HepG2 (cell line): ENCODE data around the gene METRN. TPM values are rescaled to one million over a fixed set of nuclear protein-coding genes. Genes with fewer than 3 reads are reported as not detected.

Source experiments
- ATRX ChIP-seq: sonication (generic); formaldehyde crosslinking; IDR thresholded peaks from 2 replicates; pipeline ENCODE4 v1.4.0; 2020; ENCODE audit warnings: missing genetic modification reagents, borderline replicate concordance
- BHLHE40 ChIP-seq: IDR thresholded peaks from 2 replicates; pipeline ENCODE4 v1.6.1; 2011; ENCODE audit warnings: low read length, improper control_type of control experiment
- ERF ChIP-seq: IDR thresholded peaks from 2 replicates; pipeline ENCODE4 v1.6.1; 2018; ENCODE audit warnings: missing biosample characterization, missing genetic modification reagents
- FOSL1 ChIP-seq: sonication (generic); formaldehyde crosslinking; IDR thresholded peaks from 2 replicates; pipeline ENCODE4 v1.9.0; 2021; ENCODE audit warnings: missing genetic modification reagents, borderline replicate concordance
- GATAD2A ChIP-seq: IDR thresholded peaks from 2 replicates; pipeline ENCODE4 v1.6.1; 2016
- ONECUT2 ChIP-seq: sonication (generic); formaldehyde crosslinking; IDR thresholded peaks from 2 replicates; pipeline ENCODE4 v1.4.0; 2020; ENCODE audit warnings: missing genetic modification reagents
- SIN3A ChIP-seq: IDR thresholded peaks from 2 replicates; pipeline ENCODE4 v1.6.1; 2011; ENCODE audit warnings: low read depth, mild to moderate bottlenecking, control low read depth, low read length, borderline replicate concordance
- ZNF33A ChIP-seq: sonication (generic); formaldehyde crosslinking; IDR thresholded peaks from 2 replicates; pipeline ENCODE4 v1.5.1; 2020; ENCODE audit warnings: missing genetic modification reagents, mild to moderate bottlenecking, moderate library complexity, borderline replicate concordance
- ZNF354B ChIP-seq: sonication (generic); formaldehyde crosslinking; IDR thresholded peaks from 2 replicates; pipeline ENCODE4 v1.8.0; 2022; ENCODE audit warnings: mild to moderate bottlenecking, missing genetic modification reagents
- ZNF501 ChIP-seq: sonication (generic); formaldehyde crosslinking; IDR thresholded peaks from 2 replicates; pipeline ENCODE4 v1.5.1; 2020; ENCODE audit warnings: mild to moderate bottlenecking, moderate library complexity, missing genetic modification reagents
- ZNF552 ChIP-seq: sonication (generic); formaldehyde crosslinking; IDR thresholded peaks from 2 replicates; pipeline ENCODE4 v1.9.0; 2022; ENCODE audit warnings: missing genetic modification reagents, mild to moderate bottlenecking, borderline replicate concordance
- ZNF557 ChIP-seq: sonication (generic); formaldehyde crosslinking; IDR thresholded peaks from 2 replicates; pipeline ENCODE4 v1.4.0; 2020; ENCODE audit warnings: missing genetic modification reagents
- polyA plus RNA-seq, 8 experiments: library from polyadenylated mRNA; depleted of rRNA in 3 of 8; stranded (reverse) in 7 of 8; unstranded in 1 of 8; fragments of >200 nt; fragmentation: Illumina TruSeq in 4 of 8; extraction: Trizol in 4 of 8; gene quantifications; 2 replicates each; pipeline versions ENCODE4 v1.2.1 to v1.2.3, GENCODE V29; 2011 to 2016; ENCODE audit warnings: low read depth in 4 of 8, missing spikeins in 1 of 8, mixed read lengths in 1 of 8; ENCODE audit not compliant: insufficient read depth in 1 of 8
- total RNA-seq, 5 experiments: library from RNA; depleted of rRNA; stranded (reverse); fragments of >200 nt; fragmentation: Illumina TruSeq; extraction: Trizol; gene quantifications; 2 replicates each; pipeline ENCODE4 v1.2.3, GENCODE V29; 2016; ENCODE audit warnings: low read depth in 1 of 5
- TF ChIP-seq, protein P1 (sequence below): IDR thresholded peaks from 2 replicates; pipeline ENCODE4 v1.6.1; 2016; ENCODE audit warnings: mild to moderate bottlenecking
- TF ChIP-seq, protein P2 (sequence below): sonication (generic); formaldehyde crosslinking; IDR thresholded peaks from one replicate; pipeline ENCODE4 v1.5.1; 2020; ENCODE audit warnings: mild to moderate bottlenecking, missing genetic modification reagents; ENCODE audit errors: not compliant biosample characterization
- TF ChIP-seq, protein P3 (sequence below): sonication (generic); formaldehyde crosslinking; IDR thresholded peaks from 2 replicates; pipeline ENCODE4 v1.4.0; 2020; ENCODE audit warnings: missing genetic modification reagents; ENCODE audit errors: not compliant biosample characterization
- TF ChIP-seq, protein P4 (sequence below): sonication (generic); formaldehyde crosslinking; conservative IDR thresholded peaks from 2 replicates; pipeline ENCODE4 v1.4.0; 2020; ENCODE audit warnings: missing genetic modification reagents

METRN gene
- total and polyA plus RNA-seq, 2 of the 13 experiments (the other 11 are each of a cell fraction or from before 2014, with no cell fraction given): 25.5 to 46.1 TPM

DNA sequence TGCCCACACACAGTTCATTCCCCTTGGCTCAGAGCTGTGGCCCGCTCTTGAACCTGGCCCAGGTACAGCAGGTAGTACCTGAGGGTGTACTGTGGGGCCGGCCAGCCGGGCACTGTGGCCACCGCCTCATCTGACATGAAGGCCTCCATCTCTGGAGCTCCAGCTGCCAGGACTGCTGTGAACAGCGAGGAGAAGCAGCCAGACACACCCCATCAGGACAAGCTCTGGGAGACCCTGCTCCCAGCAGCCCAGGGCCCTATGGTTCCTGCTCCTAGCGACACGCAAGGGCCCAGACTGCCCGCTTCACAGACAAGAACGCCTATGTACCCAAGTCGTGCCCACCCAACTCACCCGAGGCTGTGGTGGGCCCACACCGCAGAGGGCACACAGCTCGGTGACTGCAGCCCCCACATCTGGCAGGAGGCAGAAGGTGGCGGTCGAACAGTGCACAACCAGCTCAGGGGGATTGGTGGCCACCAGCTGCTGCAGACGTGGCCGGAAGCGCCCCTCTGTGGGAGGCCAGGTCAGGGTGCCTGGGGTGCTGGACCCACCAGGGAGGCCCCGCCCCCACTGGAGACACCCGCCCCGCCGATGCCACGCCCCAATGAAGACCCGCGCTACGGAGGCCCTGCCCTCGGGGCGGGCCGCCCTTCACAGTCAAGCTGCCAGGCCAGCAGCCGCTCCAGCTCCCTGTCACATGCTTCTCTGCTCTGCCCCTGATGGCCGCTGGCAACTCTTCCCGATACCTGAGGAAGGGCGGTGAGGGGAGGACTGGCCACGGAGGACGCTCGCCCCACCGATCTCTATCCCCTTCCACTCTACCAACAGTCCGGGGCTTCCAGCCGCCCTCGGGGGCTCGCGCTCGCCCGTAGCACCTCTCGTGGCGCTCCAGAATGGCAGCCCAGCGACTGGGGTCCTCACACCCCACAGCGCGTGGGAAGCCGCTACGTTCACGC lies 35.8 kb upstream of the METRN start (continued):
- TF ChIP-seq FOSL1 (CRISPR knock-in tag) (no peak), BHLHE40 (no peak), ZNF501 (peak; percentile 76), ONECUT2 (CRISPR knock-in tag) (no peak), ZNF557 (CRISPR knock-in tag) (no peak), ZNF33A (no peak), ZNF354B (CRISPR knock-in tag) (no peak), GATAD2A (0 out of 2 replicates have a peak, but pooled peaks have one; percentile 12), SIN3A (0 out of 2 replicates have a peak, but pooled peaks have one; percentile 21), ERF (0 out of 2 replicates have a peak, but pooled peaks have one; percentile 17), ATRX (CRISPR knock-in tag) (no peak), ZNF552 (CRISPR knock-in tag) (no peak)
- TF ChIP-seq, protein P1, sequence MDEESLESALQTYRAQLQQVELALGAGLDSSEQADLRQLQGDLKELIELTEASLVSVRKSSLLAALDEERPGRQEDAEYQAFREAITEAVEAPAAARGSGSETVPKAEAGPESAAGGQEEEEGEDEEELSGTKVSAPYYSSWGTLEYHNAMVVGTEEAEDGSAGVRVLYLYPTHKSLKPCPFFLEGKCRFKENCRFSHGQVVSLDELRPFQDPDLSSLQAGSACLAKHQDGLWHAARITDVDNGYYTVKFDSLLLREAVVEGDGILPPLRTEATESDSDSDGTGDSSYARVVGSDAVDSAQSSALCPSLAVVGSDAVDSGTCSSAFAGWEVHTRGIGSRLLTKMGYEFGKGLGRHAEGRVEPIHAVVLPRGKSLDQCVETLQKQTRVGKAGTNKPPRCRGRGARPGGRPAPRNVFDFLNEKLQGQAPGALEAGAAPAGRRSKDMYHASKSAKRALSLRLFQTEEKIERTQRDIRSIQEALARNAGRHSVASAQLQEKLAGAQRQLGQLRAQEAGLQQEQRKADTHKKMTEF (CRISPR knock-in tag): no peak
- TF ChIP-seq, protein P2, sequence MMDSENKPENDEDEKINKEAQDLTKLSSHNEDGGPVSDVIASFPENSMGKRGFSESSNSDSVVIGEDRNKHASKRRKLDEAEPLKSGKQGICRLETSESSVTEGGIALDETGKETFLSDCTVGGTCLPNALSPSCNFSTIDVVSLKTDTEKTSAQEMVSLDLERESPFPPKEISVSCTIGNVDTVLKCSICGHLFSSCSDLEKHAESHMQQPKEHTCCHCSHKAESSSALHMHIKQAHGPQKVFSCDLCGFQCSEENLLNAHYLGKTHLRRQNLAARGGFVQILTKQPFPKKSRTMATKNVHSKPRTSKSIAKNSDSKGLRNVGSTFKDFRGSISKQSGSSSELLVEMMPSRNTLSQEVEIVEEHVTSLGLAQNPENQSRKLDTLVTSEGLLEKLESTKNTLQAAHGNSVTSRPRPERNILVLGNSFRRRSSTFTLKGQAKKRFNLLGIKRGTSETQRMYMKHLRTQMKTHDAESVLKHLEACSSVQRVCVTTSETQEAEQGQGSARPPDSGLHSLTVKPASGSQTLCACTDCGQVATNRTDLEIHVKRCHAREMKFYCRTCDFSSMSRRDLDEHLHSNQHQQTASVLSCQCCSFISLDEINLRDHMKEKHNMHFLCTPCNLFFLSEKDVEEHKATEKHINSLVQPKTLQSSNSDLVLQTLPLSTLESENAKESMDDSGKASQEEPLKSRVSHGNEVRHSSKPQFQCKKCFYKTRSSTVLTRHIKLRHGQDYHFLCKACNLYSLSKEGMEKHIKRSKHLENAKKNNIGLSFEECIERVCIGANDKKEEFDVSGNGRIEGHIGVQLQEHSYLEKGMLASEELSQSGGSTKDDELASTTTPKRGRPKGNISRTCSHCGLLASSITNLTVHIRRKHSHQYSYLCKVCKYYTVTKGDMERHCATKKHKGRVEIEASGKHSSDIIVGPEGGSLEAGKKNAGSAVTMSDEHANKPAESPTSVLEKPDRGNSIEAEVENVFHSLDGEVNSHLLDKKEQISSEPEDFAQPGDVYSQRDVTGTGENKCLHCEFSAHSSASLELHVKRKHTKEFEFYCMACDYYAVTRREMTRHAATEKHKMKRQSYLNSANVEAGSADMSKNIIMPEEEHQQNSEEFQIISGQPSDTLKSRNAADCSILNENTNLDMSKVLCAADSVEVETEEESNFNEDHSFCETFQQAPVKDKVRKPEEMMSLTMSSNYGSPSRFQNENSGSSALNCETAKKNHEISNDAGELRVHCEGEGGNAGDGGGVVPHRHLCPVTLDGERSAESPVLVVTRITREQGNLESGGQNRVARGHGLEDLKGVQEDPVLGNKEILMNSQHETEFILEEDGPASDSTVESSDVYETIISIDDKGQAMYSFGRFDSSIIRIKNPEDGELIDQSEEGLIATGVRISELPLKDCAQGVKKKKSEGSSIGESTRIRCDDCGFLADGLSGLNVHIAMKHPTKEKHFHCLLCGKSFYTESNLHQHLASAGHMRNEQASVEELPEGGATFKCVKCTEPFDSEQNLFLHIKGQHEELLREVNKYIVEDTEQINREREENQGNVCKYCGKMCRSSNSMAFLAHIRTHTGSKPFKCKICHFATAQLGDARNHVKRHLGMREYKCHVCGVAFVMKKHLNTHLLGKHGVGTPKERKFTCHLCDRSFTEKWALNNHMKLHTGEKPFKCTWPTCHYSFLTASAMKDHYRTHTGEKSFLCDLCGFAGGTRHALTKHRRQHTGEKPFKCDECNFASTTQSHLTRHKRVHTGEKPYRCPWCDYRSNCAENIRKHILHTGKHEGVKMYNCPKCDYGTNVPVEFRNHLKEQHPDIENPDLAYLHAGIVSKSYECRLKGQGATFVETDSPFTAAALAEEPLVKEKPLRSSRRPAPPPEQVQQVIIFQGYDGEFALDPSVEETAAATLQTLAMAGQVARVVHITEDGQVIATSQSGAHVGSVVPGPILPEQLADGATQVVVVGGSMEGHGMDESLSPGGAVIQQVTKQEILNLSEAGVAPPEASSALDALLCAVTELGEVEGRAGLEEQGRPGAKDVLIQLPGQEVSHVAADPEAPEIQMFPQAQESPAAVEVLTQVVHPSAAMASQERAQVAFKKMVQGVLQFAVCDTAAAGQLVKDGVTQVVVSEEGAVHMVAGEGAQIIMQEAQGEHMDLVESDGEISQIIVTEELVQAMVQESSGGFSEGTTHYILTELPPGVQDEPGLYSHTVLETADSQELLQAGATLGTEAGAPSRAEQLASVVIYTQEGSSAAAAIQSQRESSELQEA (CRISPR knock-in tag): peak; percentile 65
- TF ChIP-seq, protein P3, sequence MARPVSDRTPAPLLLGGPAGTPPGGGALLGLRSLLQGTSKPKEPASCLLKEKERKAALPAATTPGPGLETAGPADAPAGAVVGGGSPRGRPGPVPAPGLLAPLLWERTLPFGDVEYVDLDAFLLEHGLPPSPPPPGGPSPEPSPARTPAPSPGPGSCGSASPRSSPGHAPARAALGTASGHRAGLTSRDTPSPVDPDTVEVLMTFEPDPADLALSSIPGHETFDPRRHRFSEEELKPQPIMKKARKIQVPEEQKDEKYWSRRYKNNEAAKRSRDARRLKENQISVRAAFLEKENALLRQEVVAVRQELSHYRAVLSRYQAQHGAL (CRISPR knock-in tag): no peak
- TF ChIP-seq, protein P4, sequence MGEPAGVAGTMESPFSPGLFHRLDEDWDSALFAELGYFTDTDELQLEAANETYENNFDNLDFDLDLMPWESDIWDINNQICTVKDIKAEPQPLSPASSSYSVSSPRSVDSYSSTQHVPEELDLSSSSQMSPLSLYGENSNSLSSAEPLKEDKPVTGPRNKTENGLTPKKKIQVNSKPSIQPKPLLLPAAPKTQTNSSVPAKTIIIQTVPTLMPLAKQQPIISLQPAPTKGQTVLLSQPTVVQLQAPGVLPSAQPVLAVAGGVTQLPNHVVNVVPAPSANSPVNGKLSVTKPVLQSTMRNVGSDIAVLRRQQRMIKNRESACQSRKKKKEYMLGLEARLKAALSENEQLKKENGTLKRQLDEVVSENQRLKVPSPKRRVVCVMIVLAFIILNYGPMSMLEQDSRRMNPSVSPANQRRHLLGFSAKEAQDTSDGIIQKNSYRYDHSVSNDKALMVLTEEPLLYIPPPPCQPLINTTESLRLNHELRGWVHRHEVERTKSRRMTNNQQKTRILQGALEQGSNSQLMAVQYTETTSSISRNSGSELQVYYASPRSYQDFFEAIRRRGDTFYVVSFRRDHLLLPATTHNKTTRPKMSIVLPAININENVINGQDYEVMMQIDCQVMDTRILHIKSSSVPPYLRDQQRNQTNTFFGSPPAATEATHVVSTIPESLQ (CRISPR knock-in tag): no peak
